HG02571 (cell line): ENCODE measurements around the gene GM2A.

Source experiments
- ATAC-seq: cut with Tn5 transposase; IDR thresholded peaks from one replicate; pipeline ENCODE4 v1.9.1; 2021; ENCODE audit warnings: mild to moderate bottlenecking, moderate library complexity; ENCODE audit not compliant: unreplicated experiment

GM2A gene

DNA sequence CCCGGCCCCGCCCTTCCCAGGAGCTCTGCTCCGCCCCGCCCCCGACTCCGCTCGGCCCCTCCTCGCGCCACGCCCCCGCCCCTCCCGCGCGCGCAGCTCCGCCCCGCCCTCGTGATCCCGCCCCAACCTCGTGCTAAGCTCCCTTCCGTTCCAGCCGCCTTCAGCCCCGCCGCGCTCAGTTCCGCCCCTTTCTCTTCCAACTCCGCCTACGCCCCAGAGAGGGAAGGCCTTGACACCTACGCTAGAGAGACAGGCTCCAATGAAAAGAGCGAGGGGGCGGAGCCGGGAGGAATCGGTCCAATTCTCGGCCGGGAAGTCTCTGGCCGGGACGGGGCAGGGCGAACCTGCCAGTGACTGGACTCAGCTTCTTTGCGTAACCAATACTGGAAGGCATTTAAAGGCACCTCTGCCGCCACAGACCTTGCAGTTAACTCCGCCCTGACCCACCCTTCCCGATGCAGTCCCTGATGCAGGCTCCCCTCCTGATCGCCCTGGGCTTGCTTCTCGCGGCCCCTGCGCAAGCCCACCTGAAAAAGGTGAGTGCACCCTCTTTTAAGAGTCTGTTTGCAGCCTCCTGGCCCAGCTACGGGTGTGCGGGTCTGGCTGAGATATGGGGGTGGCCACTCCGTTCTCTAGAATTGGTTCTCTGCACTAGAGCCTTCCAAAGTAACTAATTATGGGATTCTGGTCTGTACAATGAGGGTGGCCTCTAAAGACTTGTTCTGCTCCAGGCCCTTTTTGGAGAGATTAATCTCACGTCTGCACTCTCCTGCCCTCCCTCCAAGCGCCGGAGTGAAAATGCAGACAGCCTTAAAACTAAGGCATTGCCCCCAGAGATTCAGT, at the start of gene GM2A:
Gene GM2A (plus strand): TSS at position 424 of the 843 bp plus-strand sequence. CDS start 32 bp downstream, at position 456.
- peak; percentile 82 for ATAC-seq

- no peak for ATAC-seq
Observed at GRCh38 chr5:151204051-151204450, 48.9 kb upstream of the GM2A start.

DNA sequence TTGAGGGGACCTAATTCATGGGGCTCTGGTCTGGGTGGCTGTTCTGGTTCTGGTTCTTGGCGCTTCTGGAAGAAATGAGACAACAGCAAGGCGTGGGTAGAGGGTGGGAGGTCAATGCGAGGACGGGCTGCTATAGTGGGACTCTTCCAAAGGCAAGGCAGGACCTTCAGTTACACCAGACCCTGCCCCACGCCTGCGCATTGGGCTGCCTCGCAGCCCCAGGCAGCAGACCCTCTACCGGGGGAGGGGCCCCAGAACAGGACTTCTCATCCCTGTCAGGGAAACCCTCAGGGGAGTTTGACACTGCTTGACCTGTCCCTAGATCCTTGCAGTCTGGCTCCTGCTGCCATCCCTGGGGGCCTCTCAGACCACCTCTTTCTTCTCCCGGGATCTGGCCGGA, 47.6 kb upstream of the GM2A start:
- no peak for ATAC-seq

DNA sequence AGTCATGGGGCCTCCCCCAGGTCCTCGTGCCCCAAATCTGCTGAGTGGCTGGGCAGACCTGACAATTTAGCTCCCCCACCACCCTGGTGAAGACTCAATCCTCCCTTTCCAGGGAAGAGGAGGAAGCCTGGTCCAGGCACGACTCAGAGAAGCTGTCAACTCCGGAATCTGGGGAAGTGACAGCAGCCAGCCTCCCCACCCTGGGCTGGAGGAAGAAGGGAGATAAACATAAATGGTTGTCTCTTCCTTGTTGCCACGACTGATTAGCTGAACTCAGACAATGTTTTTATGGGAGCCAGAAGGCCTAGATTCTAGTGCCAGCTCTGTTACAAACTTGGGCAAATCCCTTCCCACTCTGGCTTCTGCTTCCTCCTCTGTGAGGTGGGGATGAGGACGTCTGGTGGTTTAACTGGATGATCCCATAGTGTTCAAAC, 44.5 kb upstream of the GM2A start:
- ATAC-seq = no peak

GRCh38 chr5:151212406-151212798, 40.6 kb upstream of the GM2A start:
- ATAC-seq = peak; percentile 0

DNA sequence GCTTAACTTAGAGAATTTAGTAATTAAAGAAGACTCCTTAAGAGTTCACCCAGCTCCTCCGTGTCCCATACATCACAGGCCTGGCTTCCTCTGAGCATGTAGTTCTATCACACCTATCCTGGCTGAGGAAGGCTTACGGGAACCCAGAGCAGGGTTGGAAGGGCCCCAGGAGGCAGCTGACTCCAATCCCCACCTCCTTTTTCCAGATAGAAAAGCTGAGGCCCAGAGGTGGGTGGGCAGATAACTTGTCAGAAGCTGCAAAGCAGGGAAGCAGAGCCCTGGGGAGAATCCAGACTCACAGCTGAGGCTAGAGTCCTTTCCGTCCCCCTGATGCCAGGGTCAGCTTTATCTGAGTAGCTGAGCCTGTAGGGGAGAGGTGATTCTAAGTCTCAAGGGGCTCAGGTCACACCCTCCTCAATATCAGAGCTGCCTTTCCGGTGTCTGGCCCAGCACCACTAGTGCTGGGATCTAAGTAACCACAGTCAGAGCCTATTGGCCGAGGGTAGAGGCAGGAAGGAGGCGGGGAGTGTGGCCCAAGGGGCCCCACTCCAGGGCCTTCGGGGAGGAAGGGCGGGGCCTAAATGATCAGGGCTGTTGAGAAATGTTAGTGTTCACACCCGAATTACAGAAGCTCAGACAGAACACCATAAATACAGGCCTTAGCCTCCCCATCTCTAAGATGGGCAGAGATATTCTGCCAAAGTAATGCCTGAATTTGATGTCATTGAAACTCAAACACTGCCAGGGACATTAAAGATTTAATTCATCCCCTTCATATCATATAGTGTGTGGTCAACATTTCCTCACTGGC, 39.0 kb upstream of the GM2A start:
- ATAC-seq = peak; percentile 78

GRCh38 chr5:151214614-151215545, 38.1 kb upstream of the GM2A start:
- ATAC-seq = peak; percentile 40

DNA sequence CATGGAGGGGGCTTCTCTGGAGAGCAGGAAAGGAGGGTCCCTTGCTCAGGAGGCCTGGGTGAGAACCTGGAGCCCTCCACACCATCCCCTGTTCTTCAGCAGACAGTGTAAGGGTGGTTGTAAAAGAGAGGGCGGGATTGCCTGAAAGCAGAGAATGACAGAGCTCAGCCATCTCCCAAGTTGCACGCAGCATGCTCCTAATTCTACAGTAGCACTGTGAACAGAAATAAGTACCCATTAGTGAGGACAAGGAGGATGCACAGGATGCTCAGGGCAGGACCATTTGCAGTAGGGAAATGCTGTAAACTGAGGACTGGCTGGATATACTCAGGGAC, 37.5 kb upstream of the GM2A start:
- ATAC-seq = no peak

DNA sequence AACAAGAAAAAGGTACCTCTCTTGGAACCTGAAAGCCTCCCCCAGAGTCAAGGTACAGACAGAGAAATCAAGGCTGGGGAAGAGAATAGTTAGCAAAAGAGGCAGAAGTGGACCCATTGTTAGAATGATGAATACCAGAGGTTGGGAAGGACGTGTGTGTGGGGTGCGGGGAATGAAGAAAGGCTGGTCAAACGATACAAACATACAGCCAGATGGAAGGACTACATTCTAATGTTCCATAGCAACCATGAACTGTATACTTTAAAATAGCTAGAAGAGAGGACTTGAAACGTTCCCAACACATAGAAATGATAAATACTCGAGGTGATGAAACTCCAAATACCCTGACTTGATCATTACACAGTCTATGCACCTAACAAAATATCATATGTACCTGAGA, 36.2 kb upstream of the GM2A start:
- no peak for ATAC-seq

DNA sequence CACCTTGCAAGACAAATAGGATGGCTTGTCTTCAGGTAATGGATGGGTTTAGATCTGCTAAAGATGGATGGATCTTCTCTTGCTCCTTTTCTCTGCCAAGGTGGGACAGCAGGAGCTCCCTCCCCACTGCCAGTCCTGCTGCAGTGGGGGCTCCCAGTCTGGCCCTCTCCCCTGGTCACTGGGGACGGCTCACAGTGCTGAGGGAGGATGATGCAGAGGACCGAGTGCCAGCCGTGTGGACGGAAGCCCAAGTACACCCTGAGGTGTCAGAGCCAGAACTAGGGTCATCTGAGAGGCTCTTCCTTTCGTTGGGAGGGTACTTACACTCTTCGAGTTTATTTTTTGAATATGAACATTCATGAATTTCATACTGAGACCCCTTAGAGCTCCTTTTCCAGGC, 34.8 kb upstream of the GM2A start:
- no peak for ATAC-seq

DNA sequence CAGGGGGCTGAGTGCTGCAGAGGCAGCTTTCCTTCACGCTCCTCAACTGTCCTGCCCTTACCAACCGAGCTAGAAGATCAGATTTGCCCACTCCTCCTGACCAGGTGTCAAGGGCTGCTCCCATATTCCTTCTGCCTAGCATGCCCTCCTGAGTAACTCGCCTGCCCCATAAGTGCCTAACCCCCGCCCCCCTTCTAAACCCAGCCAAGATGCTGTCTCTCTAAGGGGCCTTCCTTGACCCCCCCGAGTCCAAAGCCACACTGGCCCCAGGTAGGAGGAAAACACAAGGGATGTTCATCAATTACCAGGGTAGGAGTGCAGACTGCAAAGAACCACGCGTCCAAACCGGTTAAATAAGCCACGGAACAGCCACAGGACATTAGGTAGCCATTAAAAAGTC, 33.8 kb upstream of the GM2A start:
- ATAC-seq = no peak

- no peak for ATAC-seq
Observed at GRCh38 chr5:151219789-151220188, 33.2 kb upstream of the GM2A start.

DNA sequence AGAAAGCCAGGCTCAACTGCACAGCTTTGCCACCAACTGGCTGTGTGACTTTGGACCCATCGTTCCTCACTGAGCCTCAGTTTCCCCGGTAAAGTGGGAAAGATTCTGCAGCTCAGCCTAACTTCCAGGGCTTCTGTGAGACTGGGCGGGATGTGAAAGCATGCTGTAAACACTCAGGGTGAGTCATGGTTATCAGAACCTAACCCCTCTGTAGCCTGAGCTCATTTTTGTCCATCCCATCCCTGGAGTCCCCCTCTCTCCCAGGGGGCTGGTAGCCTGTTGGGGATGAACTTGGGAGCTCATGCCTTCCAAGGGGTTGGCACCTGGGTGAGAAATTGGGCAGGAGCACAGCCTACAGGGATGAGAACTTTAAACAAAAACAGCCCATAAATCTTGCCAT, 31.4 kb upstream of the GM2A start:
- no peak for ATAC-seq

- no peak for ATAC-seq
Observed at GRCh38 chr5:151222054-151222789, 30.8 kb upstream of the GM2A start.

- peak; percentile 71 for ATAC-seq
Observed at GRCh38 chr5:151222790-151223446, 30.1 kb upstream of the GM2A start.

GRCh38 chr5:151223447-151224264, 29.3 kb upstream of the GM2A start, which contains the start of gene CCDC69:
Gene CCDC69 (minus strand): TSS chr5:151224092. CDS start chr5:151223970, 122 bp downstream.
- peak; percentile 62 for ATAC-seq

- no peak for ATAC-seq
Observed at GRCh38 chr5:151224372-151224771, 28.6 kb upstream of the GM2A start.

DNA sequence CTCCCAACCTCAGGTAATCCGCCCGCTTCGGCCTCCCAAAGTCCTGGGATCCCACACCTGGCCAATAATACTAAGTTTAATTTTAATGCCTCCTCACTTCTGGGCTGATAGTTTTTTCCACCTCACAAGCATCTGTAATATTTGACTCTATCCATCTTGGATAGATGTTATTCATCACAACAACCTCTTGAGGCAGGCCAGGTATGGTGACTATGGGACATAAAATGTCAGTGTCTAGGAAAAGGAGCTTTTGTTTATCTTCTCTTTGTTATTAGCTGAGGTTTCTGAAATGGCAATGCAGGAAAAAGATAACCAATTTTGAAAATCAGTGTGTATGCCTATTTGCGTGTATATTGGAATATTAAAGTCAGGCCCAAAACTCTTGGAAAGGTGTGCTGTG, 27.9 kb upstream of the GM2A start:
- no peak for ATAC-seq

- ATAC-seq = no peak
Observed at GRCh38 chr5:151225475-151225874, 27.5 kb upstream of the GM2A start.
